Liver (tissue), 9 donors: ENCODE data around the gene ANKRD65. TPM values are rescaled to one million over a fixed set of nuclear protein-coding genes. Genes with fewer than 3 reads are reported as not detected.
"Not testable (repeated sequence)": the region's sequence is repeated elsewhere in the genome, so short reads cannot be mapped to it uniquely, and the experiment has no call there.

Experiments
- DNase-seq: peaks from one replicate; pipeline ENCODE4 v3.0.0-alpha.2; 2017; ENCODE audit warnings: low spot score
- H3K27ac ChIP-seq, 2 donors: one replicate each; pipeline ENCODE4 v1.7.0; 2013; ENCODE audit warnings: inconsistent platforms in 2 of 2, low read length in 2 of 2, control low read depth in 1 of 2, low read depth in 1 of 2, mild to moderate bottlenecking in 1 of 2
- H3K27me3 ChIP-seq, 4 donors: one replicate each; pipeline versions ENCODE4 v1.6.1 to v1.7.0; 2013; ENCODE audit warnings: low read length in 3 of 4, inconsistent platforms in 1 of 4, mild to moderate bottlenecking in 1 of 4, moderate library complexity in 1 of 4; ENCODE audit not compliant: control insufficient read depth in 4 of 4, insufficient read depth in 4 of 4
- H3K36me3 ChIP-seq, 4 donors: one replicate each; pipeline versions ENCODE4 v1.6.1 to v1.7.0; 2013; ENCODE audit warnings: low read length in 3 of 4, mild to moderate bottlenecking in 3 of 4, low read depth in 1 of 4, moderate library complexity in 1 of 4; ENCODE audit not compliant: control insufficient read depth in 4 of 4, insufficient read depth in 3 of 4
- H3K4me1 ChIP-seq, 4 donors: one replicate each; pipeline versions ENCODE4 v1.6.1 to v1.7.0; 2013; ENCODE audit warnings: low read length in 3 of 4, mild to moderate bottlenecking in 3 of 4, moderate library complexity in 1 of 4; ENCODE audit not compliant: control insufficient read depth in 4 of 4, insufficient read depth in 4 of 4
- H3K4me3 ChIP-seq, 3 donors: one replicate each; pipeline versions ENCODE4 v1.6.1 to v1.7.0; 2013; ENCODE audit warnings: low read length in 3 of 3, control low read depth in 1 of 3, low read depth in 1 of 3, mild to moderate bottlenecking in 1 of 3
- H3K9ac ChIP-seq, 2 donors: one replicate each; pipeline ENCODE4 v1.7.0; 2013; ENCODE audit warnings: low read length in 2 of 2, mild to moderate bottlenecking in 2 of 2, moderate library complexity in 2 of 2, control low read depth in 1 of 2, low read depth in 1 of 2
- H3K9me3 ChIP-seq, 4 donors: one replicate each; pipeline versions ENCODE4 v1.6.1 to v1.7.0; 2013; ENCODE audit warnings: low read length in 3 of 4; ENCODE audit not compliant: control insufficient read depth in 4 of 4
- FOXA1 ChIP-seq: IDR thresholded peaks from 2 replicates; pipeline ENCODE4 v1.6.1; 2016; ENCODE audit warnings: antibody characterized with exemption
- FOXA2 ChIP-seq: IDR thresholded peaks from 2 replicates; pipeline ENCODE4 v1.6.1; 2016; ENCODE audit warnings: antibody characterized with exemption
- GABPA ChIP-seq, 2 donors: IDR thresholded peaks in 1 of 2; conservative IDR thresholded peaks in 1 of 2; 2 replicates each; pipeline ENCODE4 v1.6.1; 2016; ENCODE audit warnings: antibody characterized with exemption in 2 of 2, mild to moderate bottlenecking in 1 of 2, moderate library complexity in 1 of 2
- HNF4G ChIP-seq: IDR thresholded peaks from 2 replicates; pipeline ENCODE4 v1.6.1; 2016; ENCODE audit warnings: antibody characterized with exemption
- NR2F2 ChIP-seq: IDR thresholded peaks from 2 replicates; pipeline ENCODE4 v1.6.1; 2016; ENCODE audit warnings: antibody characterized with exemption
- RAD21 ChIP-seq, 2 donors: IDR thresholded peaks; 2 replicates each; pipeline ENCODE4 v1.6.1; 2016; ENCODE audit warnings: antibody characterized with exemption in 2 of 2, mild to moderate bottlenecking in 2 of 2
- RXRA ChIP-seq, 2 donors: IDR thresholded peaks; 2 replicates each; pipeline ENCODE4 v1.6.1; 2017 to 2018; ENCODE audit warnings: antibody characterized with exemption in 2 of 2, mild to moderate bottlenecking in 1 of 2
- SP1 ChIP-seq: IDR thresholded peaks from 2 replicates; pipeline ENCODE4 v1.6.1; 2018; ENCODE audit warnings: antibody characterized with exemption, mild to moderate bottlenecking
- TAF1 ChIP-seq: conservative IDR thresholded peaks from 2 replicates; pipeline ENCODE4 v1.6.1; 2016; ENCODE audit warnings: antibody characterized with exemption, mild to moderate bottlenecking
- YY1 ChIP-seq: IDR thresholded peaks from 2 replicates; pipeline ENCODE4 v1.6.1; 2016; ENCODE audit warnings: antibody characterized with exemption, mild to moderate bottlenecking
- WGBS: extraction: QIAGEN DNeasy Blood & Tissue Kit; methylation state at CpG from one replicate; pipeline ENCODE4 v1.1.7; 2013; 5-methylcytosine and 5-hydroxymethylcytosine counted together
- polyA plus RNA-seq, 2 donors: library from polyadenylated mRNA; stranded (reverse) in 1 of 2; unstranded in 1 of 2; fragments of 200-250 nt in 1 of 2; fragments of >200 nt in 1 of 2; fragmentation: Nextera tagmentation in 1 of 2; extraction: Ambion mirVana in 1 of 2; gene quantifications; one replicate each; pipeline versions ENCODE4 v1.2.1 to v1.2.3, GENCODE V29; 2013 to 2015
- total RNA-seq, 2 donors: library from RNA; depleted of rRNA; stranded (reverse); fragments of >200 nt; gene quantifications; one replicate each; pipeline ENCODE4 v1.2.3, GENCODE V29; 2014
- TF ChIP-seq, protein P1 (sequence below): IDR thresholded peaks from 2 replicates; pipeline ENCODE4 v1.6.1; 2016; ENCODE audit warnings: antibody characterized with exemption
- TF ChIP-seq, protein P2 (sequence below): IDR thresholded peaks from 2 replicates; pipeline ENCODE4 v1.6.1; 2016; ENCODE audit warnings: antibody characterized with exemption
- TF ChIP-seq, protein P3 (sequence below): IDR thresholded peaks from 2 replicates; pipeline ENCODE4 v1.6.1; 2016; ENCODE audit warnings: antibody characterized with exemption, mild to moderate bottlenecking
- TF ChIP-seq, protein P4 (sequence below): fragments of 150-350 bp; IDR thresholded peaks from 2 replicates; pipeline ENCODE4 v1.5.1; 2017; ENCODE audit warnings: improper control_type of control experiment, low read depth, low read length; ENCODE audit not compliant: missing input control
- TF ChIP-seq, protein P5 (sequence below): IDR thresholded peaks from 2 replicates; pipeline ENCODE4 v1.6.1; 2016; ENCODE audit warnings: antibody characterized with exemption
- donor health status: healthy.
- donor health status: healthy.
- donor health status: healthy.
- donor health status: healthy.
- donor health status: healthy.

ANKRD65 gene
- total and polyA plus RNA-seq, 4 donors = 0.14 to 0.31 (median 0.23) TPM

DNA sequence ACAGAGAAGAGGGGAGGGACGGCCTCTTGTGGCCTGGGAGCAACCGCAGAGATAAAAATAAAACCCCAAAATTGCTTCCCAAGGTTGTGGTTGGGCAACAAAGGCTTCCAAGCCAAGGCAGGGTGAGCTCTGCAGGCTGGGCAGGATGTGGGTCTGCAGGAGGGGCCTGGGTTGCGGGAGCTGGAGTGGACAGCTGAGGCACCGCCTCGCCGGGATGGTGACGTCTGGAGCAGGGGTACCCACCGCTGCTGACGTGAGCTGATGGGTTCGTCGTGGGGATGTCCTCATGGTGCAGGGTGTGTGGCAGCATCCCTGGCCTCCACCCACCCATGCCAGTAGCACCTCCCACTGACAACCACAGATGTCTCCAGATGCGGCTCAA, 49.7 kb downstream of the ANKRD65 start:
- Histone ChIP-seq H3K9ac (no peak overlapping the region), H3K27ac (no peak overlapping the region), H3K27me3 (no peaks in the 10 kb centered on the region), H3K9me3 (no peaks in the 10 kb centered on the region), H3K4me3 (no peak overlapping the region), H3K36me3 (peaks cover 0 to 3% (median 0%) of the 10 kb centered on the region in 4 donors), H3K4me1 (peaks cover 7 to 33% (median 28%) of the 10 kb centered on the region in 4 donors)
- no peak for TF ChIP-seq FOXA1
- DNase-seq = no peak
- 63% methylated on average over 12 of the region's 12 CpGs for WGBS

DNA sequence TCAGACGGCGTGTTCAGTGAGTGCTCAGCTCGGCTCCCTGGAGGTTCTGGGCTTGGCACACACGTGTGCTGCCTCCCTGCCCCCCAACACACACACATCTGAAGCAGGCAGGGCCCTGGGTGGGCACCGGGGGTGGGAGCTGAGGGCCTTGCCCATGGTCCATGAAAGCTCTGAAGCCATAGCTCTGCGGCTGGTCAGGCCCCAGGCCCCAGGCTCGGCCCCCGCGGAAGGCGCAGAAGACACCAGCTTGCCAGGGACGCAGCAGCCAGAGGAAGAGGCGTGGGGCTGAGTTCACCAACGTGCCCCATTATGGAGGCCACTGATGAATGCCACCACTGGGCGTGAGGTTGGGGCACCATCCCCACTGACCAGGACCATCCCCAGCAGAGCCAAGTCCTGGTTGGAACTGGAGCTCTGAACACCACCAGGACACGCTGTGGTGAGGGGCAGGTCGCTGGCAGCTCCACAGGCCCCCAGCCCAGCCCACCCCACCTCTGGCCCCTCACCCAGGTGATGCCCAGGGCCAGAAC, 50.2 kb downstream of the ANKRD65 start:
- Histone ChIP-seq H3K27ac (no peak overlapping the region), H3K9me3 (no peaks in the 10 kb centered on the region), H3K4me1 (peaks cover 7 to 27% (median 24%) of the 10 kb centered on the region in 4 donors), H3K27me3 (no peaks in the 10 kb centered on the region), H3K36me3 (peaks cover 0 to 3% (median 0%) of the 10 kb centered on the region in 4 donors), H3K9ac (no peak overlapping the region), H3K4me3 (no peak overlapping the region)
- no peak for DNase-seq
- TF ChIP-seq RXRA (IDR thresholded peaks at IDR 0.05) (no peak), RAD21 (IDR thresholded peaks at IDR 0.05) (no peak), HNF4G (no peak), TAF1 (no peak), YY1 (no peak), GABPA (IDR thresholded peaks at IDR 0.05 in 1 of 2, conservative IDR thresholded peaks at IDR 0.05 in 1 of 2) (no peak), NR2F2 (no peak), FOXA2 (no peak), FOXA1 (no peak), SP1 (no peak)
- TF ChIP-seq, protein P1, sequence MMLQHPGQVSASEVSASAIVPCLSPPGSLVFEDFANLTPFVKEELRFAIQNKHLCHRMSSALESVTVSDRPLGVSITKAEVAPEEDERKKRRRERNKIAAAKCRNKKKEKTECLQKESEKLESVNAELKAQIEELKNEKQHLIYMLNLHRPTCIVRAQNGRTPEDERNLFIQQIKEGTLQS = no peak
- TF ChIP-seq, protein P2, sequence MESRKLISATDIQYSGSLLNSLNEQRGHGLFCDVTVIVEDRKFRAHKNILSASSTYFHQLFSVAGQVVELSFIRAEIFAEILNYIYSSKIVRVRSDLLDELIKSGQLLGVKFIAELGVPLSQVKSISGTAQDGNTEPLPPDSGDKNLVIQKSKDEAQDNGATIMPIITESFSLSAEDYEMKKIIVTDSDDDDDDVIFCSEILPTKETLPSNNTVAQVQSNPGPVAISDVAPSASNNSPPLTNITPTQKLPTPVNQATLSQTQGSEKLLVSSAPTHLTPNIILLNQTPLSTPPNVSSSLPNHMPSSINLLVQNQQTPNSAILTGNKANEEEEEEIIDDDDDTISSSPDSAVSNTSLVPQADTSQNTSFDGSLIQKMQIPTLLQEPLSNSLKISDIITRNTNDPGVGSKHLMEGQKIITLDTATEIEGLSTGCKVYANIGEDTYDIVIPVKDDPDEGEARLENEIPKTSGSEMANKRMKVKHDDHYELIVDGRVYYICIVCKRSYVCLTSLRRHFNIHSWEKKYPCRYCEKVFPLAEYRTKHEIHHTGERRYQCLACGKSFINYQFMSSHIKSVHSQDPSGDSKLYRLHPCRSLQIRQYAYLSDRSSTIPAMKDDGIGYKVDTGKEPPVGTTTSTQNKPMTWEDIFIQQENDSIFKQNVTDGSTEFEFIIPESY = no peak
- TF ChIP-seq, protein P3, sequence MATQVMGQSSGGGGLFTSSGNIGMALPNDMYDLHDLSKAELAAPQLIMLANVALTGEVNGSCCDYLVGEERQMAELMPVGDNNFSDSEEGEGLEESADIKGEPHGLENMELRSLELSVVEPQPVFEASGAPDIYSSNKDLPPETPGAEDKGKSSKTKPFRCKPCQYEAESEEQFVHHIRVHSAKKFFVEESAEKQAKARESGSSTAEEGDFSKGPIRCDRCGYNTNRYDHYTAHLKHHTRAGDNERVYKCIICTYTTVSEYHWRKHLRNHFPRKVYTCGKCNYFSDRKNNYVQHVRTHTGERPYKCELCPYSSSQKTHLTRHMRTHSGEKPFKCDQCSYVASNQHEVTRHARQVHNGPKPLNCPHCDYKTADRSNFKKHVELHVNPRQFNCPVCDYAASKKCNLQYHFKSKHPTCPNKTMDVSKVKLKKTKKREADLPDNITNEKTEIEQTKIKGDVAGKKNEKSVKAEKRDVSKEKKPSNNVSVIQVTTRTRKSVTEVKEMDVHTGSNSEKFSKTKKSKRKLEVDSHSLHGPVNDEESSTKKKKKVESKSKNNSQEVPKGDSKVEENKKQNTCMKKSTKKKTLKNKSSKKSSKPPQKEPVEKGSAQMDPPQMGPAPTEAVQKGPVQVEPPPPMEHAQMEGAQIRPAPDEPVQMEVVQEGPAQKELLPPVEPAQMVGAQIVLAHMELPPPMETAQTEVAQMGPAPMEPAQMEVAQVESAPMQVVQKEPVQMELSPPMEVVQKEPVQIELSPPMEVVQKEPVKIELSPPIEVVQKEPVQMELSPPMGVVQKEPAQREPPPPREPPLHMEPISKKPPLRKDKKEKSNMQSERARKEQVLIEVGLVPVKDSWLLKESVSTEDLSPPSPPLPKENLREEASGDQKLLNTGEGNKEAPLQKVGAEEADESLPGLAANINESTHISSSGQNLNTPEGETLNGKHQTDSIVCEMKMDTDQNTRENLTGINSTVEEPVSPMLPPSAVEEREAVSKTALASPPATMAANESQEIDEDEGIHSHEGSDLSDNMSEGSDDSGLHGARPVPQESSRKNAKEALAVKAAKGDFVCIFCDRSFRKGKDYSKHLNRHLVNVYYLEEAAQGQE = no peak
- TF ChIP-seq, protein P4, sequence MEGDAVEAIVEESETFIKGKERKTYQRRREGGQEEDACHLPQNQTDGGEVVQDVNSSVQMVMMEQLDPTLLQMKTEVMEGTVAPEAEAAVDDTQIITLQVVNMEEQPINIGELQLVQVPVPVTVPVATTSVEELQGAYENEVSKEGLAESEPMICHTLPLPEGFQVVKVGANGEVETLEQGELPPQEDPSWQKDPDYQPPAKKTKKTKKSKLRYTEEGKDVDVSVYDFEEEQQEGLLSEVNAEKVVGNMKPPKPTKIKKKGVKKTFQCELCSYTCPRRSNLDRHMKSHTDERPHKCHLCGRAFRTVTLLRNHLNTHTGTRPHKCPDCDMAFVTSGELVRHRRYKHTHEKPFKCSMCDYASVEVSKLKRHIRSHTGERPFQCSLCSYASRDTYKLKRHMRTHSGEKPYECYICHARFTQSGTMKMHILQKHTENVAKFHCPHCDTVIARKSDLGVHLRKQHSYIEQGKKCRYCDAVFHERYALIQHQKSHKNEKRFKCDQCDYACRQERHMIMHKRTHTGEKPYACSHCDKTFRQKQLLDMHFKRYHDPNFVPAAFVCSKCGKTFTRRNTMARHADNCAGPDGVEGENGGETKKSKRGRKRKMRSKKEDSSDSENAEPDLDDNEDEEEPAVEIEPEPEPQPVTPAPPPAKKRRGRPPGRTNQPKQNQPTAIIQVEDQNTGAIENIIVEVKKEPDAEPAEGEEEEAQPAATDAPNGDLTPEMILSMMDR = no peak
- TF ChIP-seq, protein P5, sequence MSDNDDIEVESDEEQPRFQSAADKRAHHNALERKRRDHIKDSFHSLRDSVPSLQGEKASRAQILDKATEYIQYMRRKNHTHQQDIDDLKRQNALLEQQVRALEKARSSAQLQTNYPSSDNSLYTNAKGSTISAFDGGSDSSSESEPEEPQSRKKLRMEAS = no peak
- 84% methylated on average over 16 of the region's 16 CpGs for WGBS

DNA sequence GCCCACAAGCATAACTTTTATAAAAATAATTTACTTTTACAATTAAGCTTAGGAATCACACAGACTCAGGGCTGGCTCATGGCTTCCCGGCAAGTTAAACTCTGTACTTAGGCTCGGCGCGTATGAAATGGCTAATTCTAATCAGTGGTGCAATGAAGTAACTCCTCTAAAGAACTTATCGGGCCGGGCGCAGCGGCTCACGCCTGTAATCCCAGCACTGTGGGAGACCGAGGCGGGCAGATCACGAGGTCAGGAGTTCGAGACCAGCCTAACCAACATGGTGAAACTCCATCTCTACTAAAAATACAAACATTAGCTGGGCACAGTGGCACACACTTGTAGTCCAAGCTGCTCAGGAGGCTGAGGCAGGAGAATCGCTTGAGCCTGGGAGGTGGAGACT, 51.0 kb downstream of the ANKRD65 start:
- not testable (repeated sequence) for H3K4me3 ChIP-seq, H3K9me3 ChIP-seq, H3K27ac ChIP-seq, DNase-seq, H3K36me3 ChIP-seq, H3K9ac ChIP-seq, H3K27me3 ChIP-seq
- WGBS = 93% methylated on average over 14 of the region's 14 CpGs
- peaks cover 7 to 27% (median 24%) of the 10 kb centered on the region in 4 donors for H3K4me1 ChIP-seq
